ENCODE data around the gene LRMDA.

The LRMDA gene

DNA sequence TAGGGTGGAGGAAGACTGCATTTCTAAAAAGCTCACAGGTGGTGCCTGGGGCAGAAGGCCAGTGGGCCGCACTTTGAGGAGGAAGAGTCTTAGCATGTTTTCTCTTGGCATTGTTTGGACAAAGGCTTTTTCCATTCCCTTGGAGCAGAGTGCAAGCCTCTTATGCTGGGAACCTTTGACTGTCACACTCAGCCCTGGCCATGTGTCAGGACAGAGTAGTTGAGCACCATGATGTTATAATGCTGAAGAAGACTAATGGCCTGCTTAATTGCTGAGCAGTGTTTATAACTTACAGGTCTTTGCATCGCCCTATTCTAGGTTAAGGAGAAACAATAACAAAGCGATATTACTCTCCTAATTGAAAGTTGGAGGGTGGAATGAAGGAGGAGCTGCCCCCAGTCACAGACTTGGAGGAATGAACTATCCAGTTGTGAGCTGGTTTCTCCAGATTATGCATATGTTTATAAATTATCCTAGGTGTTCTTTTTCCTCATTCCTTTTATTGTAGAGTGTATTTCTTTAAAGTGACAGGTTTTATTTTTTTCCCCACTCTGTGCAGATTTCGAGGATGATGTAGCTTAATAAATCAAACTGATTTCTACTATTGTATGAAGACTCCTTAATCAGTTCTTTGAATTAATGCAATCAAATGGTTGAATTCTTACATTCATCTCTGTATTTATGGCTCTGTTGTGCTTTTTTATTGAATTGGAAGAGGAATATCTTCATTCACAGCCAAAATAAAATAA lies 767.0 kb downstream of the LRMDA start:
- TF ChIP-seq, protein P1, sequence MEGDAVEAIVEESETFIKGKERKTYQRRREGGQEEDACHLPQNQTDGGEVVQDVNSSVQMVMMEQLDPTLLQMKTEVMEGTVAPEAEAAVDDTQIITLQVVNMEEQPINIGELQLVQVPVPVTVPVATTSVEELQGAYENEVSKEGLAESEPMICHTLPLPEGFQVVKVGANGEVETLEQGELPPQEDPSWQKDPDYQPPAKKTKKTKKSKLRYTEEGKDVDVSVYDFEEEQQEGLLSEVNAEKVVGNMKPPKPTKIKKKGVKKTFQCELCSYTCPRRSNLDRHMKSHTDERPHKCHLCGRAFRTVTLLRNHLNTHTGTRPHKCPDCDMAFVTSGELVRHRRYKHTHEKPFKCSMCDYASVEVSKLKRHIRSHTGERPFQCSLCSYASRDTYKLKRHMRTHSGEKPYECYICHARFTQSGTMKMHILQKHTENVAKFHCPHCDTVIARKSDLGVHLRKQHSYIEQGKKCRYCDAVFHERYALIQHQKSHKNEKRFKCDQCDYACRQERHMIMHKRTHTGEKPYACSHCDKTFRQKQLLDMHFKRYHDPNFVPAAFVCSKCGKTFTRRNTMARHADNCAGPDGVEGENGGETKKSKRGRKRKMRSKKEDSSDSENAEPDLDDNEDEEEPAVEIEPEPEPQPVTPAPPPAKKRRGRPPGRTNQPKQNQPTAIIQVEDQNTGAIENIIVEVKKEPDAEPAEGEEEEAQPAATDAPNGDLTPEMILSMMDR (IDR thresholded peaks at IDR 0.05; ENCODE audit: borderline replicate concordance, extremely low read depth, low read length, poor library complexity, severe bottlenecking) = no peak
- no peak for TF ChIP-seq EZH2 (IDR thresholded peaks at IDR 0.05; ENCODE audit: borderline replicate concordance, low read depth, low read length, severe bottlenecking)
- DNase-seq (no peak), ATAC-seq (ENCODE audit: insufficient read depth, low read depth) (no peak)
- H3K27ac ChIP-seq (ENCODE audit: low read length) = no peak overlapping the region
- H3K4me1 ChIP-seq (ENCODE audit: insufficient read depth, low read length) = no peaks in the 10 kb centered on the region
- H4K20me1 ChIP-seq (ENCODE audit: insufficient read depth, low read length) = no peaks in the 10 kb centered on the region
- no peaks in the 10 kb centered on the region for H3K9me3 ChIP-seq (ENCODE audit: insufficient read depth, low read length, severe bottlenecking)
- H3K36me3 ChIP-seq (ENCODE audit: insufficient read depth, low read length) = no peaks in the 10 kb centered on the region
- no peak overlapping the region for H2AFZ ChIP-seq (ENCODE audit: low read depth, low read length)
- H3K79me2 ChIP-seq (ENCODE audit: insufficient read depth, low read length) = no peaks in the 10 kb centered on the region
- no peak overlapping the region for H3K4me2 ChIP-seq (ENCODE audit: insufficient read depth, low read length)
- H3K4me3 ChIP-seq (ENCODE audit: low read depth in 1 of 2, low read length in 2 of 2) = no peak overlapping the region
- H3K27me3 ChIP-seq (ENCODE audit: insufficient read depth, low read length, poor library complexity) = no peaks in the 10 kb centered on the region
- no peak overlapping the region for H3K9ac ChIP-seq (ENCODE audit: low read depth, low read length)

DNA sequence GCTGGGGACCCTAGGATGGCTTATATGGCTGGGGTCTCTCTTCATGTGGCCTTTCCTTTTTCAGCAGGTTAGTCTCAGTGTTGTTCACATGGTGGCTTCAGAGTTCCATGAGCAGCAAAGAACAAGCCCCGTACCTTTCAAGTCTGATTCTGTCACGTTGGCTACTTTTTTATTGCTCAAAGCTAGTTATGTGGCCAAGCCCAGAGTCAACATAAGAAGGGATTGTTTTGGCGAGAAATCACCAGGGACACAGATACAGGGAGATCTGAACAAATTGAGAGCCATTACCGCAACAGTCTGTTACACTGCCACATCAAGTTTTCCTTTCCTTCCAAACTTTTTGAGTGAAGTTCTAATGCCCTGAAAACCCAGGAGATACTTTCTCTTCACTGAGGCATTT lies 770.5 kb downstream of the LRMDA start:
- ATAC-seq (ENCODE audit: insufficient read depth, low read depth) = no peak
- DNase-seq = no peak

DNA sequence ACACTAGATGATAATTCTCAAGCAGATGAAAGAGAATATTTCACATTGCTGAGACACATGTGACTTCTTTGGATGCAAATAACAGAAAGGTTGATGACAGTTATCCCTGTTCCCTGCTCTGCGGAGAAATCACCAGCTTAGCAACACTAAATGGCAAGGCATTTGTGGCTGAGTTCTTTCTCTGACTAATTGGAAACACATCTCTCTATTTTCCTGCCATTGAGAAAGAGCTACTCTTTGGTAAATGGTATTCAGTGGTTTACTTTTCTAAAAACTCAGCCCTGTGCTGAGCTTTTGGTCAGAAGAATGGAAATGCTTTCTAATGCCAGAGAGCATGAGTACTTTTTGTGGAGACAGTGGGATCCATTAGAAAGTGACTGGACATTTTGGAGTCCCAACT lies 771.4 kb downstream of the LRMDA start:
- no peak overlapping the region for H3K4me2 ChIP-seq (ENCODE audit: insufficient read depth, low read length)
- no peaks in the 10 kb centered on the region for H3K4me1 ChIP-seq (ENCODE audit: insufficient read depth, low read length)

More for the DNA sequence above, 770.5 kb downstream of the LRMDA start:
- H3K36me3 ChIP-seq (ENCODE audit: insufficient read depth, low read length) = no peaks in the 10 kb centered on the region
- H3K27ac ChIP-seq (ENCODE audit: low read length) = no peak overlapping the region
- H3K9ac ChIP-seq (ENCODE audit: low read depth, low read length) = no peak overlapping the region
- H3K27me3 ChIP-seq (ENCODE audit: insufficient read depth, low read length, poor library complexity) = no peaks in the 10 kb centered on the region
- H4K20me1 ChIP-seq (ENCODE audit: insufficient read depth, low read length) = no peaks in the 10 kb centered on the region
- TF ChIP-seq EZH2 (IDR thresholded peaks at IDR 0.05; ENCODE audit: borderline replicate concordance, low read depth, low read length, severe bottlenecking) = no peak
- TF ChIP-seq, protein P1 (IDR thresholded peaks at IDR 0.05; ENCODE audit: borderline replicate concordance, extremely low read depth, low read length, poor library complexity, severe bottlenecking) = no peak
- no peak overlapping the region for H2AFZ ChIP-seq (ENCODE audit: low read depth, low read length)
- no peaks in the 10 kb centered on the region for H3K9me3 ChIP-seq (ENCODE audit: insufficient read depth, low read length, severe bottlenecking)
- no peak overlapping the region for H3K4me3 ChIP-seq (ENCODE audit: low read depth in 1 of 2, low read length in 2 of 2)
- H3K79me2 ChIP-seq (ENCODE audit: insufficient read depth, low read length) = no peaks in the 10 kb centered on the region
- no peaks in the 10 kb centered on the region for H3K4me1 ChIP-seq (ENCODE audit: insufficient read depth, low read length)
- H3K4me2 ChIP-seq (ENCODE audit: insufficient read depth, low read length) = no peak overlapping the region

More for the DNA sequence above, 771.4 kb downstream of the LRMDA start:
- TF ChIP-seq EZH2 (IDR thresholded peaks at IDR 0.05; ENCODE audit: borderline replicate concordance, low read depth, low read length, severe bottlenecking) = no peak
- TF ChIP-seq, protein P1 (IDR thresholded peaks at IDR 0.05; ENCODE audit: borderline replicate concordance, extremely low read depth, low read length, poor library complexity, severe bottlenecking) = no peak
- Histone ChIP-seq H3K4me3 (ENCODE audit: low read depth in 1 of 2, low read length in 2 of 2) (no peak overlapping the region), H2AFZ (ENCODE audit: low read depth, low read length) (no peak overlapping the region), H4K20me1 (ENCODE audit: insufficient read depth, low read length) (no peaks in the 10 kb centered on the region), H3K27ac (ENCODE audit: low read length) (no peak overlapping the region), H3K9ac (ENCODE audit: low read depth, low read length) (no peak overlapping the region), H3K36me3 (ENCODE audit: insufficient read depth, low read length) (no peaks in the 10 kb centered on the region), H3K79me2 (ENCODE audit: insufficient read depth, low read length) (no peaks in the 10 kb centered on the region), H3K9me3 (ENCODE audit: insufficient read depth, low read length, severe bottlenecking) (no peaks in the 10 kb centered on the region), H3K27me3 (ENCODE audit: insufficient read depth, low read length, poor library complexity) (no peaks in the 10 kb centered on the region)
- ATAC-seq (ENCODE audit: insufficient read depth, low read depth) (no peak), DNase-seq (no peak)

All from DND-41 (cell line).